Effector memory CD8-positive, alpha-beta T cell (primary cell): ENCODE results near the gene C2orf74.
A peak's percentile ranks its signal among the peaks of the same experiment; 100 is the strongest.

Experiments
- ATAC-seq: fragments of 150-1000 bp; cut with Tn5 transposase; replicated peaks from 2 replicates; pipeline ENCODE4 v1.10.0; 2021; ENCODE audit warnings: mild to moderate bottlenecking, moderate library complexity
- DNase-seq, 3 experiments: peaks; one replicate each; pipeline ENCODE4 v3.0.0; 2021
- H3K27ac Mint-ChIP-seq, 2 donors: one replicate each; pipeline ENCODE4 v1.8.0; 2022; ENCODE audit warnings: mild to moderate bottlenecking in 2 of 2, mixed read lengths in 2 of 2, moderate library complexity in 2 of 2
- H3K27me3 Mint-ChIP-seq, 2 donors: one replicate each; pipeline ENCODE4 v1.8.0; 2022; ENCODE audit warnings: mixed read lengths in 2 of 2
- H3K36me3 Mint-ChIP-seq: one replicate; pipeline ENCODE4 v1.8.0; 2022; ENCODE audit warnings: mild to moderate bottlenecking, moderate library complexity, mixed read lengths; ENCODE audit not compliant: insufficient read depth
- H3K4me1 Mint-ChIP-seq, 2 donors: one replicate each; pipeline ENCODE4 v1.8.0; 2022; ENCODE audit warnings: low read depth in 2 of 2, mixed read lengths in 2 of 2
- H3K4me3 Mint-ChIP-seq, 2 donors: one replicate each; pipeline ENCODE4 v1.8.0; 2022; ENCODE audit warnings: mild to moderate bottlenecking in 2 of 2, mixed read lengths in 2 of 2, moderate library complexity in 2 of 2
- H3K9me3 Mint-ChIP-seq, 2 donors: one replicate each; pipeline ENCODE4 v1.8.0; 2022; ENCODE audit warnings: mixed read lengths in 2 of 2

Gene C2orf74

GRCh38 chr2:61177727-61178549, 15.9 kb downstream of the C2orf74 start:
- Mint-ChIP-seq H3K27ac (peak overlapping the region; percentile 92 to 96), H3K9me3 (no peaks in the 10 kb centered on the region), H3K4me1 (peaks cover 44 to 55% of the 10 kb centered on the region in 2 donors), H3K36me3 (peaks cover 35% of the 10 kb centered on the region), H3K4me3 (peak overlapping the region; percentile 72 to 79), H3K27me3 (no peaks in the 10 kb centered on the region)
- ATAC-seq (peak; percentile 23), DNase-seq (peak in 2 of 3 experiments; percentile 23 to 44)

- DNase-seq = no peak
- ATAC-seq = no peak
- peaks cover 42% of the 10 kb centered on the region for H3K36me3 Mint-ChIP-seq
- H3K4me1 Mint-ChIP-seq = peaks cover 49 to 64% of the 10 kb centered on the region in 2 donors
- H3K9me3 Mint-ChIP-seq = no peaks in the 10 kb centered on the region
- H3K27me3 Mint-ChIP-seq = no peaks in the 10 kb centered on the region
- H3K27ac Mint-ChIP-seq = peak overlapping the region; percentile 92 to 96
- peak overlapping the region; percentile 72 to 79 for H3K4me3 Mint-ChIP-seq
Observed at GRCh38 chr2:61178603-61179545, 16.9 kb downstream of the C2orf74 start.

- Mint-ChIP-seq H3K27me3 (no peaks in the 10 kb centered on the region), H3K36me3 (peaks cover 53% of the 10 kb centered on the region)
Observed at GRCh38 chr2:61179701-61180639, 18.0 kb downstream of the C2orf74 start.

GRCh38 chr2:61180686-61181085, 18.7 kb downstream of the C2orf74 start:
- Mint-ChIP-seq H3K4me3 (peak overlapping the region; percentile 72 to 79), H3K9me3 (no peaks in the 10 kb centered on the region), H3K4me1 (peaks cover 53 to 75% of the 10 kb centered on the region in 2 donors), H3K27ac (peak overlapping the region; percentile 87 to 92), H3K27me3 (no peaks in the 10 kb centered on the region), H3K36me3 (peaks cover 60% of the 10 kb centered on the region)
- ATAC-seq = no peak
- DNase-seq = no peak

More at GRCh38 chr2:61179701-61180639, 18.0 kb downstream of the C2orf74 start:
- Mint-ChIP-seq H3K9me3 (no peaks in the 10 kb centered on the region), H3K27ac (peak overlapping the region; percentile 87 to 92), H3K4me3 (peak overlapping the region; percentile 72 to 79), H3K4me1 (peaks cover 53 to 73% of the 10 kb centered on the region in 2 donors)
- DNase-seq (no peak), ATAC-seq (no peak)

GRCh38 chr2:61181382-61182058, 19.5 kb downstream of the C2orf74 start:
- Mint-ChIP-seq H3K36me3 (peaks cover 63% of the 10 kb centered on the region), H3K4me3 (peak overlapping the region; percentile 72 to 79), H3K9me3 (no peaks in the 10 kb centered on the region), H3K27ac (peak overlapping the region; percentile 87 to 92), H3K4me1 (peaks cover 48 to 68% of the 10 kb centered on the region in 2 donors), H3K27me3 (no peaks in the 10 kb centered on the region)
- no peak for ATAC-seq
- DNase-seq = no peak

- ATAC-seq (no peak), DNase-seq (no peak)
- Mint-ChIP-seq H3K4me3 (peak overlapping the region in 1 of 2 donors; percentile 79), H3K27ac (peak overlapping the region in 1 of 2 donors; percentile 87), H3K4me1 (peaks cover 48 to 66% of the 10 kb centered on the region in 2 donors), H3K36me3 (peaks cover 68% of the 10 kb centered on the region), H3K9me3 (no peaks in the 10 kb centered on the region), H3K27me3 (no peaks in the 10 kb centered on the region)
Observed at GRCh38 chr2:61182059-61182383, 20.0 kb downstream of the C2orf74 start.

- Mint-ChIP-seq H3K27me3 (no peaks in the 10 kb centered on the region), H3K9me3 (no peaks in the 10 kb centered on the region), H3K27ac (peak overlapping the region in 1 of 2 donors; percentile 12), H3K4me1 (peaks cover 40 to 63% of the 10 kb centered on the region in 2 donors), H3K4me3 (no peak overlapping the region), H3K36me3 (peaks cover 78% of the 10 kb centered on the region)
- DNase-seq = no peak
- ATAC-seq = no peak
Observed at GRCh38 chr2:61183795-61184194, 21.8 kb downstream of the C2orf74 start.

GRCh38 chr2:61184263-61184662, 22.3 kb downstream of the C2orf74 start:
- Mint-ChIP-seq H3K27ac (peak overlapping the region; percentile 12 to 28), H3K4me3 (no peak overlapping the region), H3K36me3 (peaks cover 81% of the 10 kb centered on the region), H3K4me1 (peaks cover 37 to 58% of the 10 kb centered on the region in 2 donors), H3K9me3 (no peaks in the 10 kb centered on the region), H3K27me3 (no peaks in the 10 kb centered on the region)
- no peak for ATAC-seq
- DNase-seq = no peak

GRCh38 chr2:61185231-61185728, 23.3 kb downstream of the C2orf74 start:
- H3K27me3 Mint-ChIP-seq = no peaks in the 10 kb centered on the region
- ATAC-seq (no peak), DNase-seq (no peak)
- peak overlapping the region; percentile 8 to 28 for H3K27ac Mint-ChIP-seq
- peaks cover 29 to 48% of the 10 kb centered on the region in 2 donors for H3K4me1 Mint-ChIP-seq
- no peaks in the 10 kb centered on the region for H3K9me3 Mint-ChIP-seq
- no peak overlapping the region for H3K4me3 Mint-ChIP-seq
- peaks cover 82% of the 10 kb centered on the region for H3K36me3 Mint-ChIP-seq

GRCh38 chr2:61187085-61187484, 25.1 kb downstream of the C2orf74 start:
- DNase-seq (no peak), ATAC-seq (no peak)
- Mint-ChIP-seq H3K27me3 (no peaks in the 10 kb centered on the region), H3K27ac (peak overlapping the region; percentile 22 to 51), H3K4me1 (peaks cover 14 to 30% of the 10 kb centered on the region in 2 donors), H3K9me3 (no peaks in the 10 kb centered on the region), H3K4me3 (no peak overlapping the region), H3K36me3 (peaks cover 74% of the 10 kb centered on the region)

- peaks cover 29% of the 10 kb centered on the region for H3K36me3 Mint-ChIP-seq
- peak; percentile 90 for ATAC-seq
- peak overlapping the region; percentile 51 to 58 for H3K27ac Mint-ChIP-seq
Observed at GRCh38 chr2:61193670-61194561, 31.9 kb downstream of the C2orf74 start.

More at GRCh38 chr2:61193670-61194561, 31.9 kb downstream of the C2orf74 start:
- DNase-seq = no peak
- H3K27me3 Mint-ChIP-seq = no peaks in the 10 kb centered on the region
- peaks cover 6 to 10% of the 10 kb centered on the region in 2 donors for H3K4me1 Mint-ChIP-seq
- peak overlapping the region in 1 of 2 donors; percentile 41 for H3K4me3 Mint-ChIP-seq
- H3K9me3 Mint-ChIP-seq = no peaks in the 10 kb centered on the region
